Stimulated activated CD8-positive, alpha-beta memory T cell treated with anti-CD3 and anti-CD28 coated beads, Interleukin-4, amount 100 ng/mL, for 1 hour (primary cell): ENCODE results near the gene KRTAP3-1.
"Not testable (repeated sequence)": the region's sequence is repeated elsewhere in the genome, so short reads cannot be mapped to it uniquely, and the experiment has no call there.

Experiments used
- DNase-seq, 2 donors: peaks; one replicate each; pipeline ENCODE4 v3.0.0-alpha.2; 2020; ENCODE audit warnings: low read depth in 2 of 2, low spot score in 1 of 2

KRTAP3-1 gene

GRCh38 chr17:41016578-41017215 lies 7.8 kb upstream of the KRTAP3-1 start:
- DNase-seq, result no peak

- DNase-seq, result no peak
These were observed 6.5 kb upstream of the KRTAP3-1 start for GRCh38 chr17:41015454-41015853.

- DNase-seq, result no peak
These were observed 4.7 kb upstream of the KRTAP3-1 start for GRCh38 chr17:41013606-41014005.

GRCh38 chr17:41013181-41013580 lies 4.3 kb upstream of the KRTAP3-1 start:
- DNase-seq, result no peak

GRCh38 chr17:41012326-41013120 lies 3.6 kb upstream of the KRTAP3-1 start:
- no peak for DNase-seq

GRCh38 chr17:41010441-41010840 lies 1.5 kb upstream of the KRTAP3-1 start:
- DNase-seq, result no peak

GRCh38 chr17:41009936-41010335 lies 1.0 kb upstream of the KRTAP3-1 start:
- no peak for DNase-seq

- no peak for DNase-seq
These were observed 403 bp upstream of the KRTAP3-1 start for GRCh38 chr17:41009301-41009760.

GRCh38 chr17:41004397-41004796 lies 4.5 kb downstream of the KRTAP3-1 start:
- DNase-seq, result no peak

- DNase-seq, result no peak
These were observed 5.0 kb downstream of the KRTAP3-1 start for GRCh38 chr17:41003926-41004325.

- DNase-seq, result no peak
These were observed 6.1 kb downstream of the KRTAP3-1 start for GRCh38 chr17:41002814-41003213.

- DNase-seq, result no peak
These were observed 7.1 kb downstream of the KRTAP3-1 start for GRCh38 chr17:41001795-41002194.

- not testable (repeated sequence) for DNase-seq
These were observed 9.4 kb downstream of the KRTAP3-1 start, which contains the start of gene KRTAP3-2 for GRCh38 chr17:40999563-40999962. Gene KRTAP3-2, minus strand, starts transcription at chr17:40999906. Its CDS starts 53 bp downstream, at chr17:40999853.

- no peak for DNase-seq
These were observed 11.6 kb downstream of the KRTAP3-1 start for GRCh38 chr17:40997361-40997760.

GRCh38 chr17:40996829-40997228 lies 12.1 kb downstream of the KRTAP3-1 start:
- no peak for DNase-seq

- no peak for DNase-seq
These were observed 13.8 kb downstream of the KRTAP3-1 start for GRCh38 chr17:40995116-40995515.

GRCh38 chr17:40993839-40994238 lies 15.1 kb downstream of the KRTAP3-1 start, which contains the start of gene KRTAP3-3:
Gene KRTAP3-3, minus strand, starts transcription at chr17:40994164. Its CDS starts 67 bp downstream, at chr17:40994097.
- no peak for DNase-seq

- no peak for DNase-seq
These were observed 15.8 kb downstream of the KRTAP3-1 start for GRCh38 chr17:40993084-40993483.

- DNase-seq, result no peak
These were observed 16.3 kb downstream of the KRTAP3-1 start for GRCh38 chr17:40992666-40993065.

- no peak for DNase-seq
These were observed 22.0 kb downstream of the KRTAP3-1 start for GRCh38 chr17:40986920-40987319.

- DNase-seq, result no peak
These were observed 24.7 kb downstream of the KRTAP3-1 start, which contains the start of gene KRT40 for GRCh38 chr17:40984226-40984625. Gene KRT40, minus strand, starts transcription at chr17:40984326. Its CDS starts 53 bp downstream, at chr17:40984273.

- DNase-seq, result no peak
These were observed 27.8 kb downstream of the KRTAP3-1 start for GRCh38 chr17:40981115-40981514.
